GM18909 (cell line): ENCODE results near the gene STAG3.

Source experiments
- ATAC-seq: cut with Tn5 transposase; IDR thresholded peaks from one replicate; pipeline ENCODE4 v1.9.1; 2021; ENCODE audit warnings: mild to moderate bottlenecking; ENCODE audit not compliant: unreplicated experiment, poor library complexity

Gene STAG3

DNA sequence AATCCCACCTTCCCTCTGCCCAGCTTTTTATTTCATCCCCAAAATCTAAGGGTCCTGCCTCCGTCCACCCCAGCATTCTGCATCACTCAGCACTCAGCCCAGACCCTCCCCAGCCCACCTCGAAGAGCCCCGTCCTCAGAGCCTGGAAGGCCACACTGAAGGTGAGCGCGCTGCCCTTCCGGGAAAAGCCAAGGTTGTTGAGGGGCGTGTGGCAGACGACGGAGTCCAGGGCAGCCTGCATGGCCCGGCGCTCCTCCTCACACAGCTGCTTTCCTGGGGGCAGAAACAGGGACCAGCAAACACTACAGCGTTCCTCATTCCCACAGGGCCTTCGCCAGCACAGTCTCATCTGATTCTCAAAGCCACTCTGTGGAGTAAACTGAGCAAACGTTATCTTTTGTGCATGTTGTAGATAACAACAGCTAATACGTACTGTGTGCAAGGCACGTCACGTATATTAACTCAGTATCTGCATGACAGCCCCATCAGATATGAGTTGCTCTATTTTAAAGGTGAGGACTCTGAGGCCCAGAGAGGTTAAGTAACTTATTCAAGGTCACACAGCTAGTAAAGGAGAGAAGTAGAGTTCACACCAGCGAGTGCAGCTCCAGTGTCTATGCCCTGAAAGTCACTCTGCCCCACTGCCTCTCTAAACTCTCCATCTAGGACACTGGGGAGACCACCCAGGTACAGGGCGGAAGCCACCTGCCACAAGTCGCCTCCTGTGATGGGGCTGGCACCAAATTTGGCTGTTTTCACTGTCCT lies 22.0 kb upstream of the STAG3 start:
- no peak for ATAC-seq

DNA sequence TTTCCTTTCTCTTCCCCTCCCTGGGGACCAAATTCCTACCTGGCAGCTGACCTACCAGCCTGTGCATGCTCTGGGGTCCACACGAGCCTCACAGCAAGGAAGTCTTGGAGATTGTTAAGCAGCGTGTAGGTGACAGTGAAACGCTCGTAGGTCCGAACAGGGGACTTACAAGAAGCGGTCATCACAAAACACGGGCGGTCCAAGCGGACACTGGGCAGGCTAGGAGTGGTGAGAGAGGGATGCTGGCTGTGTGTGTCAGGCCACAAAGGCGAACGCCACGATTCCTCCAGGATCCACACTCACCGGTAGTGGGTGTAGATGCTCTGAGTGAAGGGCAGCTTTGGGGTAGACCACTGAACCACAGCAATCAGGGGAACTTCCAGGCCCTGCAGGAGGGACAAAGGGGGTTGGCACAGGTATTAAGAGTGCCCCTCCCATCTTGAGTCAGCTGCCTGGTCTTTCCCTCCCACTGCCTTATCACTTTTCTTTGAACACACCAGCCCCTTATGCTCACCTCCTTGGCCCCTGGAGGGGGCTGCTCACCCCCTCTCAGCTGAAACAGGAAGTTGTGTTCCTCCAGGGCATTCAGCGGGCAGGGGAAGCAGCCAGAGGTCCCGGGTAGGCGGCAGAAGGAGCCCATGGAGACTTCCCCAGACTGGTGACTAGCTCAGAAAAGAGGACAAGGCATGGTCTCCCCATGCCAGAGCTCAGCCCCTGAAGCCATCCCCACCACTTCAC lies 21.2 kb upstream of the STAG3 start:
- ATAC-seq = no peak

DNA sequence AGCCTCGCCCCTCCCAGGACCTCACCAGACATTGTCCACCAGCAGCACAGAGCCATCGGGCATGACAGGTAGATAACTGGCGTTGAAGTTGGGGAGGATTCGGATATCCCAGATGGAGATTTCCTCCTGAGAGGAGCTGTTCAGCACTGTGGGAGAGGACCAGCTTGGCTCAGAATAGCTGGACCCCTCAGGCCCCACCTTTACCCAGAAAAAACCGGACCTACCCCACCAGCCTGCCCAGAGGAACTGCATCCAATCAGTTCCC lies 20.7 kb upstream of the STAG3 start:
- no peak for ATAC-seq

DNA sequence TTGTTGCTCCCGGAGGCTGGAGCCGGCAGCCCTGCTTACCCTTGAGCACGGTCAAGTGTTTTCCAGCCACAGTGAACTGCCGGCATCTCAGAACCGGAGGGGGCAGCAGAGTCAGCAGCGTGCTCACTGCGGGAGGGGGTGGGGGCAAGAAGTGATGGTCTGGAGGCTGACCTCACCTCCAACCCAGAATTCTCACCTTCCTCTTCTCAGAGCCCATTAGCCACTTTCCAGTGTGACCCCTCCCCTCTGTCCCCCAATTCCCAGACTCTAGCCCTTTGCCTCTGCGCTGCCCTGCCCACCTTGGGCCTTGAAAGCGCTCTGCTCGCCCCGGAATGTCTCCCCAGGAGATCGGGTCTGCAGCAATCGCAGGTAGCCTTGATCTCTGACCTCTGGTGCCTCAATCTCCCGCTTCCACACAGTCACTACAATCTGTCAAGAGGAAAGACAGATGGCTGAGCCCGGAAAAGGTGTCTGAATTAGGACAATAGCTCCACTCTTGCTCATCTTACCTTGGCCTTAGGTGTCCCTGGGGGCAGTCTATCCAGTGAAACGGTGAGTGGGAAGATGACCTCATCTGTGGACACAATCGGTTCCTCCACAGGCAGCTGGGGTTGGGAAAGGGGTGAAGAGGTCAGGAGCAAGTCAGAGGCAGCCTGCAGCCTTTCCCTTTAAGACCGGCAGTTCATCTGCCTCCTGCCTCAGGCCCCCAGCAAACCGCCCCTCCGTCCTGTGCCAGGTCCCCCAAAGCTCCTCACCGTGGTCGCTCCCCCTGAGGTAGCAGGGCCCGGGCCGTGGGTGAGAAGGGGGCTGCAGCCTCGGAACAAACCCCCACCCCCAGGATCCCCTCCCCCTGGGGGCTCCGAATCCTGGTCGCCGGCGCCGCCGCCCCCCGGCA lies 20.1 kb upstream of the STAG3 start:
- ATAC-seq = no peak

DNA sequence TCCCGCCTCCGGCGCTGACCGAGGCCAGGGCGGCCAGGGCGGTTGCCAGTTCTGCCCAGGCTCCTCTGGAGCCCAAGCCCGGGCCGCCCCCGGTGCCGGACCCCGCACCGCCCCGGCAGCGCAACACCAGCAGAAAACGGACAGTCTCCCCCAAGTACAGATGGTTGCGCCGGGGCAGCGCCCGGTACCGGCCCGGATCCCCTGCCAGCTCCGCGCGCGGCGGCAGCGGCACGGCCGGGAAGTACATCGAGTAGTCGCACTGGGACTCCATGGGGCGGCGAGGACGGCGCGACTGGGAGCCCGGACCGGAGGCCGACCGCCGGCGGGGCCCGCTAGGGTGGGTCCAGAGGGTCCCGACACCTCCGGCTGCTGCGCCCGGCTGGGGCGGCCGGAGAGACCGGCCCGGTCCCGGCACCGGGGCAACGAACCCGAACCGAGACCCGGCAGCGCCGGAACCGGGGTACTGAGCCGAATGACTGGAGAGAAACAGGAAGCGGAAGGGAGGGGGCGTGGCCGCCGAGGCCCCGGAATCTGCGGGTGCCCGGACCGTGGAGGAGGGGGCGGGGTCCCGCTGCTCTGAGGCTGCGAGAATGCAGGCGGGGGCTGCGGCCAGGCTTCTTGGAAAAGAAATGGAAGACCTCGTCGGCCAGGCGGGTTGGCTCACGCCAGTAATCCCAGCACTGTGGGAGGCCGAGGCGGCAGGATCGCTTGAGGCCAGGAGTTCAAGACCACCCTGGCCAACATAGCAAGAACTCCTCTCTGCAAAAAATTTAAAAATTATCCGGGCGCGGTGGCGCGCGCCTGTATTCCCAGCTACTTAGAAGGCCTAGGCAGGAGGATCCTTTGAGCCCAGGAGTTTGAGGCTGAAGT lies 19.3 kb upstream of the STAG3 start, which contains the start of gene TRAPPC14:
TRAPPC14 (minus strand) TSS at position 495 of the 870 bp plus-strand sequence; CDS start at position 271, 224 bp downstream.
- ATAC-seq = peak; percentile 75

DNA sequence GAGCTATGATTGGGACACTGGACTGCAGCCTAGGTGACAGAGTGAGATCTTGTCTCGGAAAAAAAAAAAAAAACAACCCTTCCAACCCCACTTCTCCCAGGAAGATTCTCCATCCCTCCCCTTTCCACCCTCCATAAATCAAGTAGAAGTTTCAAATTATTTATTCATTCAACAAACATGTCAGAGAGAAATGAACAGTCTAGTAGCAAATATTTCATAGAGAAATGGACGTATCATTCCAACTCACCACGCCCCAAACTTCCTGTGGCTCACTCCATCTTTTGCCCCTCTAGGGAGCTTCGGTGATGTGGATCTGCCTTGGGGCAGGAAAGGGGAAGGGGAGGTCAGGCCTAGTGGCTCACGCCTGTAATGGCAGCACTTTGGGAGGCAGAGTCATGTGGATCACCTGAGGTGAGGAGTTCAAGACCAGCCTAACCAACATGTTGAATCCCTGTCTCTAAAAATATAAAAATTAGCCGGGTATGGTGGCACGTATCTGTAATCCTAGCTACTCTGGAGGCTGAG lies 18.6 kb upstream of the STAG3 start:
- ATAC-seq = no peak

DNA sequence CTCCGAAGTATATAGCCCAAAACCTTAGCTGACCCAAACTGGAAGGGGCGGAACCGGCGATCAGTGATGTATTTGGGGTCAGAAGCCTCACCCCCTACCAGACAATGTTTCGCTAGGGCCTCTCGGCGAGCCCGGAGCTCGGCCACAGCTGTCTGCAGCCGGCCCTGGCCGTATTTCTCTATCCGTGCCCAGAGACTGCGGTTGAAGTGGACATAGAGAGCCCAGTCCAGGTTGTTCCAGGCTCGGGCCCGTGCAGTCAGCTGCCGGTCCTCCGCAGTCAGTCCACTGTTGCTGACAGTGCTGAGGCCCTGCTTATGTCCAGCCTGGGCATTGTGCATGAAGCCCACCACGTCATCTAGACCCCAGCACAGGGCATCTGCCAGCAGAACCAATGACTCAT lies 17.7 kb upstream of the STAG3 start:
- ATAC-seq = no peak

DNA sequence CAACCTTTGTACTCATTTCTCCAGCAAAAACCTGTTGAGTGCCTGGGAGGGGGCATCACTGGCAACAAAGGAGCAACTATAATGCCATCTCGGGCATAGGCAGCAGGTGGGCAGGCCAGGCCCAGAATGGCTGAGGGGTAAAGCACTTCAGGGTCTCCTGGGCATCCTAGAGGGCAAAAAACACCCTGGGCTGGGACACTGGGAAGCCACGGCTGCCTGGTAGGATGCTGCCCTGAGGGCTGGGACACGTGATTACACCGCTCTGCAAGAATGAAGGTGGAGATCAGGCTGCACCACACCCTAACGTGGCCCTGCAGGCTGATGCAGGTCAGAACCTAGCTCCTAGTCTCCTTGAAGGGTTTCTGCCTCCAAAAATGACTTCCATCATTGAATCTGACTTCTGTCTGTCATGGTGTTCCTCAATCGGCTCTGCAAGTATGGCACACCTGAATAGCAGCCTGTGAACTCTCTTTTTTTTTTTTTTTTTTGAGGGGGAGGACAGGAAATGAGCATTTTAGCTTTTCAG lies 14.6 kb upstream of the STAG3 start:
- ATAC-seq = no peak

DNA sequence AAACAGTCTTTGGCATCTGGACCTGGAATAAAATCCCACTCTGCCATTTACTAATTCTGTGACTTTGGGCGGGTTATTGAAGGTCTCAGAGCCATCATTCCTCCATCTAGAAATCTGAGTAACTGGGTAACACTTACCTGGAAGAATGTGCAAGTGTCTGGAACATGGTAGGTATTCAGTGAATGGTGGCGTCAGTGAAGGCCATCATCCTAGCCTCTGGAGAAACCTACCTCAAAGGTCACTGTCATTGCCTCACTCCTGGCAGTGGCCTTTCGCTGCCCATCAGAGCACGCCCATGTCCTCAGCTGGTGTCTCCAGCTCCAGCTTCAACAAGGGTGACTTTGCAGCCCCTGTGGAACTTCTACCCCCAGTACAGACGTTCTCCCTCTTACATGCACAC lies 13.8 kb upstream of the STAG3 start:
- no peak for ATAC-seq

DNA sequence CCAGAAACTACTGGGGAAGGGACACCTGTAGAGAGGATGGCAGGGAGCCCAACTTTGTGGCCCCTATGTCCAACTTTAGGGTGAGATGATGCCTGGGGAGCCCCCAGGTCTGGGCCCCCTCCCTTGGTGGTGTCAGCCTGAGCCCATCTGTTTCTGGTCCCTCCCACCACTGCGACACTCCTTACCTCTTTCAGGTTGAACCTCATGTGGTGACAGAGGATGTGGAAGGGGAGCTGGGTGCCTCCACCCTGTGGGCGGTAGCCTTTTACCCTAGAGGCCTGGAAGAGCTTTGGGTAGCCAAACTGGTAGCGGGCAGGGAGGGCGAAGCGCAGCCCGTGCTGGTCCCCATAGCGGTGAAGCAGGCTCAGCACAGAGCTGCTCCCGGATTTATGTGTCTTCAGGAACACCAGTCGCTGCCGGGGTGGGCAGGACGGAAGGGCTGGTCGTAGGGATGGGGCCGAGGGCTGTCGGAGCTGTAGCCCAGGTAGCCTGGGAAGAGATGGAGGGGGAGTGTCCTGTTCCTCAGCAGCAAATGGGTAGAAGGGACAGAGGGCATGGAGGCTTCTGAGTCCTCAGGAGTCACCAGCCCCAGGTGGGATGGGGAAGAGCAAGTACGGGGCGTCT lies 11.3 kb upstream of the STAG3 start:
- no peak for ATAC-seq

DNA sequence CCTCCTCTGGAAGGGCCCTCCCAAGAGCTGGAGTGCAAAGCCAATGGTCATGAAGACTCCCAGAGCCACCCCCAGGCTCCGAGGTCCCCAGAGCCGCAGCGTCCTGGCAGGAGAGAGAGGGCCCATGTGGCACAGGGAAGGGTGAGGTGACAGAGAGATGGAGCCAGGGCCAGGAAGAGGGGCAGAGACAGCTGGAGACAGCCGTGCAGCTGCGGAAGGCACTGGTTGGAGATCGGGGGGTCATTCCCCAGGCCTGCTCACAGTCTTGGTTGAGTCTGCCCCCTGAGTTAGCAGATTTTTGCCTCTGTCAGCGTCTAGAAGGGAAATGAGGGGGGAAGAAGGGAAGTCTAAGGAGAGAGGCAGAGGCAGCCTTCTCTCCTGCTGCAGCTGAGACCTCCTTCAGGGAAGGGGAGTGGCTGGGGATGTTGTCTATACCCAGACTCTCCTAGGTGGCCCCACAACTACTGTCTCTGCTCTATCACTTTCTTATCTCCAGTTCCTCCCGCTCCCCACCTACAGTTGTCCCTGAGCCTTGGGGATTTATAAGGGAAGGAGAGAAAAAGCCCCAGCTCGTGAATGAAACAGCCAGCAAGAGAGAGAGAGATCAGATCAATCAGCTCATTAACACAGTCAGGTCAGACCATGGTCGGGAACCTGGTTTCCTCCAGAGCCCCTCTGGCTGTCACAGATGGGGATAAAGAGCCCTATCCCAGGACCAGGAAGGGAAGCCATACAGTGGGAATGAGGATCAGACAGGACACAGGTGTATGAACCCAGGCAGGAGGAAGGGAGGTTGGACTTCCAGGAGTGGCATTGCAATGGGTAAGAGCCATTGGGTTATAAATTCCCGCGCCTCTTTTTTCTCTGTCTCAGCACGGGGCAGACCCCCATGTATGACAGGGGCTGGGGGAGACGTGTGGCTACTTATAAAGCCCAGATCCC lies 10.5 kb upstream of the STAG3 start:
- ATAC-seq = no peak

DNA sequence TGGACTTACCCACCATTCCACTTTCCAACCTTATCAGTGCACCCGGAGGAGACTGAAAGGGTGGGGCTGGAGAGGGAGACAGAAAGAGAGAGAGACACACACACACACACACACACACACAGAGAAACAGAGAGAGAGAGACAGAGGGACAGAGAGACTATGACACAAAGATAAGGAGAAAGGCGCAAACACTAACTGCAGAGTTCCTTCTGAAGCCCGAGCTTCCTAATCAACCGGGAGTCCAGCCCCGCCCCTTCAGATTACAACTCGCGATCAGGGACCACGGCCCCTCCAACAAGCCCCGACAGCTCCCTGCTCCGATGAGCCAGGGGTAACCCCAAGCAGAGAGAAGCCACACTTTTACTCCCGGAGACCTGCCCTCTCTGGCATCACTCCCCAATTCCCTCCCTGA lies 9.8 kb upstream of the STAG3 start:
- no peak for ATAC-seq

DNA sequence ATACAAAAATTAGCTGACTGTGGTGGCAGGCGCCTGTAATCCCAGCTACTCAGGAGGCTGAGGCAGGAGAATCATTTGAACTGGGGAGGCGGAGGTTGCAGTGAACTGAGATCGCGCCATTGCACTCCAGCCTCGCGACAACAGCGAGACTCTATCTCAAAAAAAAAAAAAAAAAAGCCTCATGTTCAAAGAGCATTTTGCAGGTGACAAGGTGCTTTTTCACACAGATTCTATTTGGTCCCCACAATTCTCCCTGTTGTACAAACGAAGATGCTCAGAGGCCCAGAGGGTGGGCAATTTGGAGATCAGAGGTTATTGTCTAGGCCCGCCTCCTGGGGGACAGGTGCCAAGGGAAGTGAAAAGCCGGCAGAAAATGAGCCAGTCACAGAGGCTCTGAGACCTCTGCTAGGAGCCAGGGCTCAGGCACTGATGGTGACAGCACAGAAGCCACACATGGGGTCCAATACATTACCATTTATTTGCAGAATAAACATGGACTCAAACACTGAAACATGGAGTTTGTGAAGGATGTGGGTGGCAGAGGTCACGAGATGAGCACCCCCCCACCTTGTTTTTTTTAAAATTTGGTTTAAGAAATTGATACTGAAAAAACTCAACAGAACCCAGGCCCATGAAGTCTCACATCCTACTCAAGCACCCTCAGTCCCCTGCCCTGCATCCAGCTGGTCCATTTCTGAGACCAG lies 8.4 kb upstream of the STAG3 start:
- no peak for ATAC-seq

DNA sequence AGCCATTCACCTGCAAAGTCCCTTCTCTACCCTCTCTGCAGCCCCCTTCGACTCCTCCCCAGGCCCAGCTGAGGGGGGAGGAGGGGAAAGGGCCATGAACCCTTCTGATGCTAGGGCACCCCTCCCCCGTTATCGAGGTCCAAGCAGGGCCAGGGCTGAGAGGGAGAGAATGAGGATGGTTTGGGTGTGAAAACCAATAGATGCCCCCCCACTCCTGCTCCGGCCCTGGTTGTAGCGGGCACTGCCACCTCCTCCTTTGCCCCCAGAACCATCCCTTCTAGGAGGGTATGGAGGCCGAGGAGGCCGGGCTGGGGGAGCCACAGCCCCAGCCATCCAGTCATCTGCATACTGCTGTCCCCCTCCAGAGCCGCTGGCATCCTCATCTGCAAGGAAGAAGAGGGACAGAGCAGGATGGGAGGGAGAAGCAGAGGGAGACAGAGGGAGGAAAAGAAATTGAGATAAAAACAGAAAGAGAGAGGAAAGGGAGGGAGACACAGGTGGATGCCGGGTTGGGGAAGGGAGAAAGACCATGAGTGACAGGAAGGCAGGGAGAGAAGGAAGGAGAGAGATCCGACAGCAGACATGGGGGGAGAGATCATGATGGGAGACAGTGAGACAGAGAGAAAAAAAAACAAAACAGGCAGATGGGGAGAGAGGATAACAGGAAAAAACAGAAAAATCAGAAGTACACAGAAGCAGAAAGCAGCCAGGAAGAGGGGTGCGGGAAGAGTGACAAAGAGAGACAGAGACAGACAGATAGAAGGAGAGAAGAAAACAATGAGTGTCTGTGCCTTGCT lies 7.4 kb upstream of the STAG3 start:
- no peak for ATAC-seq

DNA sequence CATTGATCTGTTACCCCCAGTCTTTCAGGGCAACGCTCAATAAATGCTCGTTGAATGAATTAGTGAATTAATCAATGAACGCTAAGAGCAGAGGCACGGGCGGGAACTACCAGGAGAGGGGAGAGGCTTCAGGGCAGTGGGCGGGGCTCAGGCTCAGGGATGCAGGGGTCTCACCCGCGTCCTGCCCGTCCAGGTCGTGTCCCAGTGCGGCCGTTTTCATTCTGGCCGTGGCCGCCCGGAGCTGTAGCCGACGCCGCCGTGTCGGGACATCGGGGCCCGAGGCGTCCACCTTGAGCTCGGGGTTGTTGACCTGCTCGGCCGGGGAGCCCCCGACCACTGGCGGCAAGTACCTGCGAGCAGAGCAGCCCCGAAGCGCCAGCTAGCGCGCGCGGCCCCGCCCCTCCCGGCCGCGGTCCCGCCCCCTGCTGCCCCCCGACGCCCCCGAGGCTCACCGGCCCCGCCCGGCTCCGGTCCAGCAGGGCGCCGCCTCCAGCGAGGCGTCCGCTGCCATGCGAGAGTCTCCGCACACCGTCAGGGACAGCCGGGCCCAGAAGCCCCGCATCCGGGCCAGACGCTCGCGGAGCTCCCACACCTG lies 6.5 kb upstream of the STAG3 start:
- no peak for ATAC-seq

DNA sequence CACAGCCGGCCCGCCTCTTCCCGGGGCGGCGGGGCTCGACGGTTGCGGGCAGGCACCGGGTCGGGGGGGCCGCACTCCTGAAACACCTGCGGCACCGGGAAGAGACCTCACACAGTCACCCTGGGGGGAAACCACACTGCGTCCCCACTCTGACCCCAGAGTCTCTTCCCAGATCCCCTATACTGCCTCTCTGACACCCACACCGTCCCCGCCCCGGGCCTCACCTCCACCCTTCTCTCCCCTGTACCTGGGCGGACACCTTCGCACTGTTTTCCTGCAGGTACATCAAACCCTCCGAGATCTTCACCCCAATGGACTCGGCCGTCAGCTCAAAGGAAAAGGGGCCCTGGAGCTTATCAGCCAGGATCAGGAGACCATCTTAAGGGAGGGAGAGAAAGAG lies 5.9 kb upstream of the STAG3 start:
- ATAC-seq = no peak
